Measurements from ENCODE around the gene SCARB2.
A peak's percentile ranks its signal among the peaks of the same experiment; 100 is the strongest.

The SCARB2 gene

DNA sequence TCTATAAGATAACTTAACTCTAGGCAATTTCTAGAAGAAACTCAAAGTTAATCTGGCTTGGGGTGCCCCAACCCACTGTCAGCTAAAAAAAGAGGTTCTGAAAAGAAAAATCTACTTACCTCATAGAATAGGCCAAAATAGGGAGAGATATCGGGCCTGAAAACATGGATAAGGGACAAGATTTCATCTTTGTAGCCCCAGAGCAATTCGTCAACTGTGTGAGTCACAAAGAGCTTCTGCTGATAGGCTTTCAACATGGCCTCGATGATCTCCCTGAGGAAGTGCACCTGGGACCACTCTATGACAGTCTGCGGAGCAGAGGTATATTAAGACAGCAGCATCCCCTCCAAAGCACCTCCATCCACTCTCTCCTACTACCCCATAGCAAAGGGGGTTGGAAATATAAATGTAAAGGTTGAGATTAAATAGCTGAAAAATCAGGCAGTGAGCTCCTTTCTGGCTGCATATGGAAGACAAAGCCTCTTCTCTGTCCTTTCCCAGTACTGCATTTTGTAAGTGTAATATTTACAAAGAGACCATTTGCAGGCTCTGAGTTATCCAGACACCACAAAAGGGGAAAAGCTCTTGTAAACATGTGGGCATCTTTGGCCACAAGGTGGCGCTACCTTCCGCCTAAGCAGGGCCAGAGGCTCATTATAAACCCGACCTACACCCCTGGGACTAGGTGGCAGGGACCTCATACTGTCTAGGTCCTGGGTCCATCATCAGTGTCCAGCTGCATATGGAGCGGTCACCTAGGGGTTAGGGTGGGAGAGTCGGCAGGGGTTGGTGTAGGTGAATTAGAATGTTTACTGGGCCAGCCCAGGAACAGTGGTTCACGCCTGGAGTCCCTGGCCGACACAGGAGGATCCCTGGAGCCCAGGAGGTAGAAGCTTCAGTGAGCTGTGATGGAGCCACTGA is 34.0 kb downstream of the SCARB2 start:
- no peak overlapping the region for H3K27ac ChIP-seq (ENCODE audit: low read length)

DNA sequence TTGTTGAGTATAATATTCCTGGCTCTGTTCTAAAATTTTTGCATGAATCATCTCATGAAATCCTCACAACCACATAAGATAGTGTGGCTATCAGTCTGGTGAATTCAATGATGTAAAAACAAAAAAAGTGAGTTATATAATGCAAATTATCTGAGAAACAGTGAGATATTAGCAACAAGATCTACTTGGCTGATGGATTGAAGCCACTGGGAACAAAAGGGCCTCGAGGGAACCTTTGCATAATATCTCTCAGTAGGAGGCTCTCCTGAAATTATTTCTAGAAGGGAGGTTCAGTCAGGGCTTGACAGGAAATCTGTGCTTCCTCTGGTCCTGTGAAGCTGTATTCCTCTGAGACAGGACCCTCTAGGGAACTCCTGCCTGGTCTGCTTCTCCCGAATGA is 35.3 kb downstream of the SCARB2 start:
- DNase-seq (no peak), ATAC-seq (ENCODE audit: insufficient read depth, low read depth) (no peak)
- Histone ChIP-seq H3K9me3 (ENCODE audit: insufficient read depth, low read length, severe bottlenecking) (no peaks in the 10 kb centered on the region), H3K36me3 (ENCODE audit: insufficient read depth, low read length) (peaks cover 35% of the 10 kb centered on the region), H3K79me2 (ENCODE audit: insufficient read depth, low read length) (no peaks in the 10 kb centered on the region), H3K27ac (ENCODE audit: low read length) (no peak overlapping the region), H3K27me3 (ENCODE audit: insufficient read depth, low read length, poor library complexity) (no peaks in the 10 kb centered on the region), H3K4me2 (ENCODE audit: insufficient read depth, low read length) (no peak overlapping the region), H3K4me1 (ENCODE audit: insufficient read depth, low read length) (no peaks in the 10 kb centered on the region), H2AFZ (ENCODE audit: low read depth, low read length) (no peak overlapping the region), H3K9ac (ENCODE audit: low read depth, low read length) (no peak overlapping the region), H3K4me3 (ENCODE audit: low read depth in 1 of 2, low read length in 2 of 2) (no peak overlapping the region), H4K20me1 (ENCODE audit: insufficient read depth, low read length) (no peaks in the 10 kb centered on the region; the same call in 1 of the 2 replicates)
- TF ChIP-seq CTCF (IDR thresholded peaks at IDR 0.05; ENCODE audit: borderline replicate concordance, extremely low read depth, low read length, poor library complexity, severe bottlenecking) (no peak), EZH2 (IDR thresholded peaks at IDR 0.05; ENCODE audit: borderline replicate concordance, low read depth, low read length, severe bottlenecking) (no peak)

More for the DNA sequence above, 34.0 kb downstream of the SCARB2 start:
- Histone ChIP-seq H3K9me3 (ENCODE audit: insufficient read depth, low read length, severe bottlenecking) (no peaks in the 10 kb centered on the region), H3K36me3 (ENCODE audit: insufficient read depth, low read length) (peaks cover 22% of the 10 kb centered on the region), H3K79me2 (ENCODE audit: insufficient read depth, low read length) (no peaks in the 10 kb centered on the region), H3K4me2 (ENCODE audit: insufficient read depth, low read length) (no peak overlapping the region), H4K20me1 (ENCODE audit: insufficient read depth, low read length) (no peaks in the 10 kb centered on the region; the same call in 1 of the 2 replicates), H3K9ac (ENCODE audit: low read depth, low read length) (no peak overlapping the region), H3K27me3 (ENCODE audit: insufficient read depth, low read length, poor library complexity) (no peaks in the 10 kb centered on the region), H3K4me3 (ENCODE audit: low read depth in 1 of 2, low read length in 2 of 2) (no peak overlapping the region), H3K4me1 (ENCODE audit: insufficient read depth, low read length) (no peaks in the 10 kb centered on the region), H2AFZ (ENCODE audit: low read depth, low read length) (no peak overlapping the region)
- TF ChIP-seq CTCF (IDR thresholded peaks at IDR 0.05; ENCODE audit: borderline replicate concordance, extremely low read depth, low read length, poor library complexity, severe bottlenecking) = peak; percentile 90
- no peak for TF ChIP-seq EZH2 (IDR thresholded peaks at IDR 0.05; ENCODE audit: borderline replicate concordance, low read depth, low read length, severe bottlenecking)
- peak; percentile 99 for ATAC-seq (ENCODE audit: insufficient read depth, low read depth)
- DNase-seq = peak; percentile 76

DNA sequence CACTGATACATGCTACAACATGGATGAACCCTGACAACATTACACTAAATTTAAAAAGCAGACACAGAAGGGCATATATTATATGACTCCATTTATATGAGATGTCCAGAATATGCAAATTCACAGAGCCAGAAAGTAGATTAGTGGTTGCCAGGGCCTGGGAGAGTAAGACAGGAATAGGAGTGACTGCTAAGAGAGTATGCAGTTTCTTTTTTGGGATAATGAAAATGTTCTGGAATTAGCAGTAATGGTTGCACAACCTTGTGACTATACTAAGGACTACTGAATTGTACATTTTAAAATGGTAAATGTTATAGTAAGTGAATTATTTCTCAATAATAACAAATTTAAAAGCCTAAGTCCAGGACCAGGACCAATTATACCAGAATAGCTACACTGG is 35.9 kb downstream of the SCARB2 start:
- no peaks in the 10 kb centered on the region for H3K27me3 ChIP-seq (ENCODE audit: insufficient read depth, low read length, poor library complexity)
- peaks cover 41% of the 10 kb centered on the region for H3K36me3 ChIP-seq (ENCODE audit: insufficient read depth, low read length)
- no peaks in the 10 kb centered on the region for H4K20me1 ChIP-seq (ENCODE audit: insufficient read depth, low read length)
- no peak for ATAC-seq (ENCODE audit: insufficient read depth, low read depth)
- no peaks in the 10 kb centered on the region for H3K79me2 ChIP-seq (ENCODE audit: insufficient read depth, low read length)
- H3K4me2 ChIP-seq (ENCODE audit: insufficient read depth, low read length) = no peak overlapping the region
- no peak for DNase-seq
- no peak overlapping the region for H3K9ac ChIP-seq (ENCODE audit: low read depth, low read length)
- no peak overlapping the region for H2AFZ ChIP-seq (ENCODE audit: low read depth, low read length)
- TF ChIP-seq CTCF (IDR thresholded peaks at IDR 0.05; ENCODE audit: borderline replicate concordance, extremely low read depth, low read length, poor library complexity, severe bottlenecking) (no peak), EZH2 (IDR thresholded peaks at IDR 0.05; ENCODE audit: borderline replicate concordance, low read depth, low read length, severe bottlenecking) (no peak)
- no peak overlapping the region for H3K27ac ChIP-seq (ENCODE audit: low read length)
- no peaks in the 10 kb centered on the region for H3K9me3 ChIP-seq (ENCODE audit: insufficient read depth, low read length, severe bottlenecking)
- no peaks in the 10 kb centered on the region for H3K4me1 ChIP-seq (ENCODE audit: insufficient read depth, low read length)
- H3K4me3 ChIP-seq (ENCODE audit: low read depth in 1 of 2, low read length in 2 of 2) = no peak overlapping the region
